TTC549 (cell line): ENCODE measurements around the gene G6PD.

Experiments used
- FAIRE-seq: peaks from 2 replicates; lab custom pipeline; 2012; peaks lifted over from hg19 to GRCh38; lab: Jason Lieb, UNC

G6PD gene

GRCh38 chrX:154487518-154488290 lies 58.9 kb downstream of the G6PD start:
- FAIRE-seq, result no peak

- no peak for FAIRE-seq
Observed at GRCh38 chrX:154486396-154487207, 60.0 kb downstream of the G6PD start, which contains the start of gene UBL4A. UBL4A (minus strand) TSS chrX:154486615; CDS start chrX:154486584, 31 bp downstream.

- no peak for FAIRE-seq
Observed at GRCh38 chrX:154486052-154486395, 60.6 kb downstream of the G6PD start.

GRCh38 chrX:154485150-154486051 lies 61.2 kb downstream of the G6PD start:
- FAIRE-seq, result no peak

- no peak for FAIRE-seq
Observed at GRCh38 chrX:154484255-154485149, 62.1 kb downstream of the G6PD start.

- FAIRE-seq, result no peak
Observed at GRCh38 chrX:154483325-154483724, 63.3 kb downstream of the G6PD start.

GRCh38 chrX:154482786-154483185 lies 63.9 kb downstream of the G6PD start:
- no peak for FAIRE-seq

GRCh38 chrX:154481911-154482601 lies 64.6 kb downstream of the G6PD start:
- FAIRE-seq, result no peak
